T-helper 2 cell treated with Interferon-gamma antibody and Interleukin-4, amounts not matched to agents 100 ng/mL and 5 ng/mL, for 36 hours (primary cell): ENCODE measurements around the gene FRG2. TPM values are rescaled to one million over a fixed set of nuclear protein-coding genes. Genes with fewer than 3 reads are reported as not detected.
"Not testable (repeated sequence)": the region's sequence is repeated elsewhere in the genome, so short reads cannot be mapped to it uniquely, and the experiment has no call there.

Experiments used
- intact Hi-C: fragments of 100-400 bp; cut with micrococcal nuclease; formaldehyde crosslinking; loops from one replicate; pipeline ENCODE4 v1.15.1; 2023
- total RNA-seq: library from RNA; stranded (reverse); gene quantifications from 2 replicates; pipeline ENCODE4 v1.2.3, GENCODE V29; 2022

FRG2 gene
- not detected in 2 replicates for total RNA-seq

GRCh38 chr4:190027156-190027555 is at the start of gene FRG2:
Gene FRG2, minus strand, starts transcription at chr4:190027256. Its CDS starts 52 bp downstream, at chr4:190027204.
- intact Hi-C loops = not testable (repeated sequence)

GRCh38 chr4:190068351-190068750 is 41.3 kb upstream of the FRG2 start:
- intact Hi-C loops = not testable (repeated sequence)

- intact Hi-C loops = not testable (repeated sequence)
Observed at GRCh38 chr4:190064805-190065204, 37.7 kb upstream of the FRG2 start.

- intact Hi-C loops = not testable (repeated sequence)
Observed at GRCh38 chr4:190064342-190064741, 37.3 kb upstream of the FRG2 start, which contains the start of gene DBET. Gene DBET, plus strand, starts transcription at chr4:190064502.

GRCh38 chr4:190058997-190059396 is 31.9 kb upstream of the FRG2 start:
- intact Hi-C loops = not testable (repeated sequence)

GRCh38 chr4:190049378-190050239 is 22.6 kb upstream of the FRG2 start:
- intact Hi-C loops = not testable (repeated sequence)

- intact Hi-C loops = not testable (repeated sequence)
Observed at GRCh38 chr4:190047627-190048026, 20.6 kb upstream of the FRG2 start.

GRCh38 chr4:190040873-190041272 is 13.8 kb upstream of the FRG2 start:
- intact Hi-C loops = not testable (repeated sequence)

- intact Hi-C loops = not testable (repeated sequence)
Observed at GRCh38 chr4:190037704-190038388, 10.8 kb upstream of the FRG2 start.

- intact Hi-C loops = not testable (repeated sequence)
Observed at GRCh38 chr4:190031264-190031663, 4.2 kb upstream of the FRG2 start.

GRCh38 chr4:190022614-190023281 is 4.3 kb downstream of the FRG2 start:
- intact Hi-C loops = not testable (repeated sequence)

GRCh38 chr4:190021973-190022372 is 5.1 kb downstream of the FRG2 start:
- intact Hi-C loops = not testable (repeated sequence)

- intact Hi-C loops = no loop called here
Observed at GRCh38 chr4:190020790-190021717, 6.0 kb downstream of the FRG2 start.

- intact Hi-C loops = not testable (repeated sequence)
Observed at GRCh38 chr4:190019859-190020463, 7.1 kb downstream of the FRG2 start.

- intact Hi-C loops = no loop called here
Observed at GRCh38 chr4:190019023-190019858, 7.8 kb downstream of the FRG2 start.

GRCh38 chr4:190018201-190018920 is 8.7 kb downstream of the FRG2 start:
- intact Hi-C loops = no loop called here

GRCh38 chr4:190017357-190018200 is 9.5 kb downstream of the FRG2 start:
- intact Hi-C loops = no loop called here
